Stimulated activated memory B cell treated with anti-CD40 and anti-IgM and Interleukin-4, amounts not matched to agents 10 μg/mL and 1 μg/mL and 100 μg/mL, for 72 hours (primary cell): ENCODE measurements around the gene CRADD.

Source experiments
- ATAC-seq: fragments of 150-1000 bp; cut with Tn5 transposase; 2 replicates; pipeline ENCODE4 v1.10.0; 2021
- H3K27ac Mint-ChIP-seq: one replicate; pipeline ENCODE4 v1.8.0; 2022; ENCODE audit warnings: mild to moderate bottlenecking, mixed read lengths
- H3K27me3 Mint-ChIP-seq: one replicate; pipeline ENCODE4 v1.8.0; 2022; ENCODE audit warnings: mixed read lengths
- H3K36me3 Mint-ChIP-seq: one replicate; pipeline ENCODE4 v1.8.0; 2022; ENCODE audit warnings: mixed read lengths
- H3K4me1 Mint-ChIP-seq: one replicate; pipeline ENCODE4 v1.8.0; 2022; ENCODE audit warnings: mixed read lengths
- H3K4me3 Mint-ChIP-seq: one replicate; pipeline ENCODE4 v1.8.0; 2022; ENCODE audit warnings: mild to moderate bottlenecking, moderate library complexity, mixed read lengths
- H3K9me3 Mint-ChIP-seq: one replicate; pipeline ENCODE4 v1.8.0; 2022; ENCODE audit warnings: mixed read lengths

The CRADD gene

GRCh38 chr12:93824514-93825500 is 147.6 kb downstream of the CRADD start:
- Mint-ChIP-seq H3K36me3 (no peaks in the 10 kb centered on the region), H3K9me3 (no peaks in the 10 kb centered on the region), H3K4me3 (no peak overlapping the region), H3K4me1 (no peaks in the 10 kb centered on the region), H3K27me3 (no peaks in the 10 kb centered on the region), H3K27ac (no peak overlapping the region)
- no peak for ATAC-seq

GRCh38 chr12:93825501-93825888 is 148.3 kb downstream of the CRADD start:
- H3K36me3 Mint-ChIP-seq, result no peaks in the 10 kb centered on the region
- H3K4me1 Mint-ChIP-seq, result no peaks in the 10 kb centered on the region
- H3K9me3 Mint-ChIP-seq, result no peaks in the 10 kb centered on the region
- H3K27me3 Mint-ChIP-seq, result no peaks in the 10 kb centered on the region
- no peak overlapping the region for H3K4me3 Mint-ChIP-seq
- H3K27ac Mint-ChIP-seq, result no peak overlapping the region
- no peak for ATAC-seq

- no peaks in the 10 kb centered on the region for H3K9me3 Mint-ChIP-seq
- no peak overlapping the region for H3K4me3 Mint-ChIP-seq
- no peaks in the 10 kb centered on the region for H3K36me3 Mint-ChIP-seq
- no peaks in the 10 kb centered on the region for H3K4me1 Mint-ChIP-seq
- no peak overlapping the region for H3K27ac Mint-ChIP-seq
- no peaks in the 10 kb centered on the region for H3K27me3 Mint-ChIP-seq
- ATAC-seq, result no peak
Observed at GRCh38 chr12:93825931-93826555, 148.9 kb downstream of the CRADD start.

- Mint-ChIP-seq H3K4me1 (no peaks in the 10 kb centered on the region), H3K4me3 (no peak overlapping the region), H3K27me3 (no peaks in the 10 kb centered on the region), H3K36me3 (no peaks in the 10 kb centered on the region), H3K9me3 (no peaks in the 10 kb centered on the region), H3K27ac (no peak overlapping the region)
- ATAC-seq, result no peak
Observed at GRCh38 chr12:93827179-93827578, 150.0 kb downstream of the CRADD start.

GRCh38 chr12:93827669-93828068 is 150.5 kb downstream of the CRADD start:
- Mint-ChIP-seq H3K4me3 (no peak overlapping the region), H3K27me3 (no peaks in the 10 kb centered on the region), H3K9me3 (no peaks in the 10 kb centered on the region), H3K27ac (no peak overlapping the region), H3K4me1 (no peaks in the 10 kb centered on the region), H3K36me3 (no peaks in the 10 kb centered on the region)
- no peak for ATAC-seq

- no peak overlapping the region for H3K27ac Mint-ChIP-seq
- no peak overlapping the region for H3K4me3 Mint-ChIP-seq
- no peaks in the 10 kb centered on the region for H3K4me1 Mint-ChIP-seq
- no peak for ATAC-seq
- H3K36me3 Mint-ChIP-seq, result no peaks in the 10 kb centered on the region
- H3K9me3 Mint-ChIP-seq, result no peaks in the 10 kb centered on the region
- H3K27me3 Mint-ChIP-seq, result no peaks in the 10 kb centered on the region
Observed at GRCh38 chr12:93829016-93829415, 151.8 kb downstream of the CRADD start.

- H3K27ac Mint-ChIP-seq, result no peak overlapping the region
- no peaks in the 10 kb centered on the region for H3K4me1 Mint-ChIP-seq
- ATAC-seq, result no peak
- H3K9me3 Mint-ChIP-seq, result no peaks in the 10 kb centered on the region
- no peaks in the 10 kb centered on the region for H3K27me3 Mint-ChIP-seq
- no peaks in the 10 kb centered on the region for H3K36me3 Mint-ChIP-seq
- no peak overlapping the region for H3K4me3 Mint-ChIP-seq
Observed at GRCh38 chr12:93831374-93831773, 154.2 kb downstream of the CRADD start.

GRCh38 chr12:93832131-93832530 is 155.0 kb downstream of the CRADD start:
- Mint-ChIP-seq H3K4me3 (no peak overlapping the region), H3K4me1 (no peaks in the 10 kb centered on the region), H3K27ac (no peak overlapping the region), H3K9me3 (no peaks in the 10 kb centered on the region), H3K36me3 (peaks cover 6% of the 10 kb centered on the region), H3K27me3 (no peaks in the 10 kb centered on the region)
- no peak for ATAC-seq

GRCh38 chr12:93833946-93834345 is 156.8 kb downstream of the CRADD start:
- no peaks in the 10 kb centered on the region for H3K4me1 Mint-ChIP-seq
- H3K27me3 Mint-ChIP-seq, result no peaks in the 10 kb centered on the region
- no peak overlapping the region for H3K27ac Mint-ChIP-seq
- no peaks in the 10 kb centered on the region for H3K9me3 Mint-ChIP-seq
- no peak for ATAC-seq
- H3K4me3 Mint-ChIP-seq, result no peak overlapping the region
- peaks cover 15% of the 10 kb centered on the region for H3K36me3 Mint-ChIP-seq

- Mint-ChIP-seq H3K27ac (no peak overlapping the region), H3K27me3 (no peaks in the 10 kb centered on the region), H3K36me3 (peaks cover 25% of the 10 kb centered on the region), H3K4me3 (no peak overlapping the region), H3K9me3 (no peaks in the 10 kb centered on the region), H3K4me1 (no peaks in the 10 kb centered on the region)
- no peak for ATAC-seq
Observed at GRCh38 chr12:93836620-93837260, 159.6 kb downstream of the CRADD start.

GRCh38 chr12:93838193-93838592 is 161.0 kb downstream of the CRADD start:
- ATAC-seq, result no peak
- Mint-ChIP-seq H3K27me3 (no peaks in the 10 kb centered on the region), H3K36me3 (peaks cover 28% of the 10 kb centered on the region), H3K4me1 (no peaks in the 10 kb centered on the region), H3K9me3 (no peaks in the 10 kb centered on the region), H3K4me3 (no peak overlapping the region), H3K27ac (no peak overlapping the region)

GRCh38 chr12:93839064-93839463 is 161.9 kb downstream of the CRADD start:
- no peaks in the 10 kb centered on the region for H3K4me1 Mint-ChIP-seq
- no peaks in the 10 kb centered on the region for H3K9me3 Mint-ChIP-seq
- no peak for ATAC-seq
- H3K27ac Mint-ChIP-seq, result no peak overlapping the region
- H3K27me3 Mint-ChIP-seq, result no peaks in the 10 kb centered on the region
- H3K36me3 Mint-ChIP-seq, result peaks cover 28% of the 10 kb centered on the region
- H3K4me3 Mint-ChIP-seq, result no peak overlapping the region

GRCh38 chr12:93841671-93842070 is 164.5 kb downstream of the CRADD start:
- Mint-ChIP-seq H3K4me1 (peaks cover 7% of the 10 kb centered on the region), H3K4me3 (no peak overlapping the region), H3K9me3 (no peaks in the 10 kb centered on the region), H3K27ac (no peak overlapping the region), H3K36me3 (peaks cover 34% of the 10 kb centered on the region), H3K27me3 (no peaks in the 10 kb centered on the region)
- no peak for ATAC-seq

GRCh38 chr12:93844164-93844784 is 167.1 kb downstream of the CRADD start:
- peaks cover 7% of the 10 kb centered on the region for H3K9me3 Mint-ChIP-seq
- no peak for ATAC-seq
- peak overlapping the region; percentile 25 for H3K27ac Mint-ChIP-seq
- peaks cover 24% of the 10 kb centered on the region for H3K36me3 Mint-ChIP-seq
- no peaks in the 10 kb centered on the region for H3K27me3 Mint-ChIP-seq
- H3K4me3 Mint-ChIP-seq, result no peak overlapping the region
- H3K4me1 Mint-ChIP-seq, result peaks cover 31% of the 10 kb centered on the region

GRCh38 chr12:93846936-93847516 is 169.9 kb downstream of the CRADD start:
- Mint-ChIP-seq H3K27ac (peak overlapping the region; percentile 73), H3K4me3 (no peak overlapping the region), H3K9me3 (peaks cover 7% of the 10 kb centered on the region), H3K27me3 (no peaks in the 10 kb centered on the region), H3K4me1 (peaks cover 31% of the 10 kb centered on the region), H3K36me3 (peaks cover 20% of the 10 kb centered on the region)
- ATAC-seq, result no peak
